C4-2B (cell line): ENCODE measurements around the gene TSR1.

ENCODE experiments used
- CTCF ChIP-seq: fragments of 450-650 bp; conservative IDR thresholded peaks from 2 replicates; pipeline ENCODE4 v1.5.1; 2017; ENCODE audit warnings: mild to moderate bottlenecking
- ZFX ChIP-seq: fragments of 450-650 bp; IDR thresholded peaks from 2 replicates; pipeline ENCODE4 v1.6.1; 2017

- TF ChIP-seq CTCF (no peak), ZFX (no peak)
These were observed 48.3 kb upstream of the TSR1 start for GRCh38 chr17:2384439-2385127.
